Erythroblast (primary cell): ENCODE measurements around the gene PIGBOS1.

Experiments
- GATA1 ChIP-seq: IDR thresholded peaks from 2 replicates; pipeline ENCODE4 v1.6.1; 2011; ENCODE audit warnings: low read depth, mild to moderate bottlenecking, control low read depth, low read length, moderate library complexity
- POLR2A ChIP-seq: IDR thresholded peaks from 2 replicates; pipeline ENCODE4 v1.6.1; 2011; ENCODE audit warnings: mild to moderate bottlenecking, low read length

DNA sequence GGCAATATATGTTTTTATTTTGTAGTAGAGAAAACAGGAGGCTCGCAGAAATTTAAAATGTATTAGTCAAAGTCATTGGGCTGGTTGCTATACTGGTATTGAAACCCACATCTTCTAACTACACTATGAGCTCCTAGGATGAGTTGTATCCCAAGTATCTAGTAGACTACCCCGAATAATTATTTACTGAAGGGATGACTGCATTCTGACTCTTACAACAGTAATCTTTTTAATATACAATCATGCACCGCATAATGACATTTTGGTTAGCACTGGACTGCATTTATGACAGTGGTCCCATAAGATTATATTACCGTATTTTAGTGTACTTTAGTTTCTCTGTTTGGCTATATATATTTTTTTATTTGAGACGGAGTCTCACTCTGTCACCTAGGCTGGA, 15.4 kb upstream of the PIGBOS1 start:
- TF ChIP-seq POLR2A = no peak
- TF ChIP-seq GATA1 = no peak
